AG08395 (cell line): ENCODE results near the gene GGPS1.
A peak's percentile ranks its signal among the peaks of the same experiment; 100 is the strongest.
"Not testable (repeated sequence)": the region's sequence is repeated elsewhere in the genome, so short reads cannot be mapped to it uniquely, and the experiment has no call there.

Experiments
- DNase-seq: peaks from one replicate; pipeline ENCODE4 v3.0.0; 2012; ENCODE audit warnings: mixed read lengths, low spot score

GGPS1 gene

GRCh38 chr1:235304549-235305451, 23.6 kb upstream of the GGPS1 start:
- no peak for DNase-seq

- DNase-seq, result peak; percentile 40
These were observed 20.9 kb upstream of the GGPS1 start for GRCh38 chr1:235307158-235308124.

- not testable (repeated sequence) for DNase-seq
These were observed 19.2 kb upstream of the GGPS1 start for GRCh38 chr1:235309206-235309605.

GRCh38 chr1:235313262-235313661, 15.1 kb upstream of the GGPS1 start:
- no peak for DNase-seq

- no peak for DNase-seq
These were observed 14.3 kb upstream of the GGPS1 start for GRCh38 chr1:235313931-235314678.

- DNase-seq, result no peak
These were observed 13.2 kb upstream of the GGPS1 start for GRCh38 chr1:235315173-235315572.

- DNase-seq, result no peak
These were observed 12.6 kb upstream of the GGPS1 start for GRCh38 chr1:235315735-235316134.

- DNase-seq, result peak; percentile 37
These were observed 11.2 kb upstream of the GGPS1 start for GRCh38 chr1:235317168-235317567.

GRCh38 chr1:235319255-235319654, 9.1 kb upstream of the GGPS1 start:
- DNase-seq, result no peak

- DNase-seq, result no peak
These were observed 7.7 kb upstream of the GGPS1 start for GRCh38 chr1:235320521-235321179.

- DNase-seq, result no peak
These were observed 4.1 kb upstream of the GGPS1 start for GRCh38 chr1:235324296-235324695.

GRCh38 chr1:235325139-235325538, 3.2 kb upstream of the GGPS1 start:
- no peak for DNase-seq

- no peak for DNase-seq
These were observed 2.5 kb upstream of the GGPS1 start for GRCh38 chr1:235325854-235326253.

- no peak for DNase-seq
These were observed 1.4 kb upstream of the GGPS1 start for GRCh38 chr1:235326719-235327558.

GRCh38 chr1:235327559-235328270, 655 bp upstream of the GGPS1 start, which contains the start of gene ARID4B:
ARID4B (minus strand) TSS chr1:235328179; CDS start chr1:235326919, 1,260 bp downstream.
- peak; percentile 34 for DNase-seq

- DNase-seq, result no peak
These were observed 951 bp downstream of the GGPS1 start for GRCh38 chr1:235329139-235329902.

GRCh38 chr1:235330918-235331285, 2.5 kb downstream of the GGPS1 start:
- DNase-seq, result no peak

- no peak for DNase-seq
These were observed 3.0 kb downstream of the GGPS1 start for GRCh38 chr1:235331401-235331800.

- DNase-seq, result no peak
These were observed 8.5 kb downstream of the GGPS1 start for GRCh38 chr1:235336903-235337302.
